ENCODE results near the gene TRAM2.

The TRAM2 gene

GRCh38 chr6:52529311-52529710, 47.5 kb downstream of the TRAM2 start:
- TF ChIP-seq, protein P1, sequence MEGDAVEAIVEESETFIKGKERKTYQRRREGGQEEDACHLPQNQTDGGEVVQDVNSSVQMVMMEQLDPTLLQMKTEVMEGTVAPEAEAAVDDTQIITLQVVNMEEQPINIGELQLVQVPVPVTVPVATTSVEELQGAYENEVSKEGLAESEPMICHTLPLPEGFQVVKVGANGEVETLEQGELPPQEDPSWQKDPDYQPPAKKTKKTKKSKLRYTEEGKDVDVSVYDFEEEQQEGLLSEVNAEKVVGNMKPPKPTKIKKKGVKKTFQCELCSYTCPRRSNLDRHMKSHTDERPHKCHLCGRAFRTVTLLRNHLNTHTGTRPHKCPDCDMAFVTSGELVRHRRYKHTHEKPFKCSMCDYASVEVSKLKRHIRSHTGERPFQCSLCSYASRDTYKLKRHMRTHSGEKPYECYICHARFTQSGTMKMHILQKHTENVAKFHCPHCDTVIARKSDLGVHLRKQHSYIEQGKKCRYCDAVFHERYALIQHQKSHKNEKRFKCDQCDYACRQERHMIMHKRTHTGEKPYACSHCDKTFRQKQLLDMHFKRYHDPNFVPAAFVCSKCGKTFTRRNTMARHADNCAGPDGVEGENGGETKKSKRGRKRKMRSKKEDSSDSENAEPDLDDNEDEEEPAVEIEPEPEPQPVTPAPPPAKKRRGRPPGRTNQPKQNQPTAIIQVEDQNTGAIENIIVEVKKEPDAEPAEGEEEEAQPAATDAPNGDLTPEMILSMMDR (IDR thresholded peaks at IDR 0.05; ENCODE audit: extremely low read depth, missing control alignments) = no peak
- no peak for DNase-seq (ENCODE audit: low spot score)

DNA sequence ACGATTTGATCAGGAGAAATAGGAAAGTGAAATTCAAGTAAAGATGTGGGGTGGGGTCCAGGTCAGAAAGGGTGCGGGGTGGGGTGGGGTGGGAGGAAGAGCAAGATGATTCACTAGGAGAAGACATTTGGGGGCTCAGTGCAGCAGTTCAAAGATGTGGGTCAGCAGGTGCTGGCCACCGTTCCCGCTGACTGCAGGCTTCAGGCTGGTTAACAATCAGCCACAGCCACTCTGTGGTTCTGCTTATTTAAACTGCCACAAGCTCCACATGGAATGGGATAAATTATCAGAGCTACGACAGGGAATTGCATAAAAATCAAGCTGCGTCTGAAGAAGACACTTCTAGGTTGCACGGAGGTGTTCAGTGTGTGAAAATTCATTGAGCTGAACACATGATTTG, 49.4 kb downstream of the TRAM2 start:
- TF ChIP-seq, protein P1 (IDR thresholded peaks at IDR 0.05; ENCODE audit: extremely low read depth, missing control alignments) = no peak
- no peak for DNase-seq (ENCODE audit: low spot score)

GRCh38 chr6:52526634-52527033, 50.2 kb downstream of the TRAM2 start:
- no peak for DNase-seq (ENCODE audit: low spot score)
- TF ChIP-seq, protein P1 (IDR thresholded peaks at IDR 0.05; ENCODE audit: extremely low read depth, missing control alignments) = no peak

GRCh38 chr6:52524918-52525317, 51.9 kb downstream of the TRAM2 start:
- TF ChIP-seq, protein P1 (IDR thresholded peaks at IDR 0.05; ENCODE audit: extremely low read depth, missing control alignments) = no peak
- DNase-seq (ENCODE audit: low spot score) = no peak

GRCh38 chr6:52523378-52524142, 53.3 kb downstream of the TRAM2 start:
- TF ChIP-seq, protein P1 (IDR thresholded peaks at IDR 0.05; ENCODE audit: extremely low read depth, missing control alignments) = no peak
- no peak for DNase-seq (ENCODE audit: low spot score)

- TF ChIP-seq, protein P1 (IDR thresholded peaks at IDR 0.05; ENCODE audit: extremely low read depth, missing control alignments) = no peak
- DNase-seq (ENCODE audit: low spot score) = no peak
These were observed 54.2 kb downstream of the TRAM2 start for GRCh38 chr6:52522655-52523054.

- TF ChIP-seq, protein P1 (IDR thresholded peaks at IDR 0.05; ENCODE audit: extremely low read depth, missing control alignments) = no peak
- no peak for DNase-seq (ENCODE audit: low spot score)
These were observed 54.7 kb downstream of the TRAM2 start for GRCh38 chr6:52522151-52522626.

Measured in GM20000 (cell line).